Uterus (tissue), 4 donors: ENCODE measurements around the gene ANKS4B. TPM values are rescaled to one million over a fixed set of nuclear protein-coding genes. Genes with fewer than 3 reads are reported as not detected.

ENCODE experiments used
- DNase-seq, 2 donors: peaks; one replicate each; pipeline ENCODE4 v3.0.0-alpha.2; 2019 to 2020
- H3K27ac ChIP-seq, 2 donors: fragments of 200-600 bp; sonication (generic); 1 replicate in 1 of 2; 2 replicates in 1 of 2; pipeline ENCODE4 v1.5.1; 2016 to 2018
- H3K27me3 ChIP-seq, 2 donors: fragments of 200-600 bp; sonication (generic); one replicate each; pipeline ENCODE4 v1.5.1; 2018 to 2019; ENCODE audit warnings: control low read depth in 1 of 2
- H3K36me3 ChIP-seq, 2 donors: fragments of 200-600 bp; sonication (generic); one replicate each; pipeline ENCODE4 v1.5.1; 2019; ENCODE audit warnings: control low read depth in 1 of 2
- H3K4me1 ChIP-seq, 2 donors: fragments of 200-600 bp; sonication (generic); one replicate each; pipeline ENCODE4 v1.5.1; 2018 to 2019; ENCODE audit warnings: control low read depth in 1 of 2
- H3K4me3 ChIP-seq, 2 donors: fragments of 200-600 bp; sonication (generic); 1 replicate in 1 of 2; 2 replicates in 1 of 2; pipeline ENCODE4 v1.5.1; 2018 to 2019; ENCODE audit warnings: mild to moderate bottlenecking in 1 of 2
- H3K9me3 ChIP-seq, 2 donors: fragments of 200-600 bp; sonication (generic); one replicate each; pipeline ENCODE4 v1.5.1; 2019; ENCODE audit warnings: control low read depth in 1 of 2
- CTCF ChIP-seq, 4 experiments: fragments of 200-600 bp in 2 of 4; fragments of 450-650 bp in 2 of 4; sonication (generic) in 2 of 4; IDR thresholded peaks; one replicate each; pipeline ENCODE4 v1.5.1; 2016 to 2019; ENCODE audit warnings: antibody characterized with exemption in 4 of 4, mild to moderate bottlenecking in 2 of 4, moderate library complexity in 1 of 4
- POLR2A ChIP-seq, 2 donors: fragments of 450-650 bp; IDR thresholded peaks; one replicate each; pipeline ENCODE4 v1.6.1; 2016; ENCODE audit warnings: antibody characterized with exemption in 2 of 2, mild to moderate bottlenecking in 1 of 2, moderate library complexity in 1 of 2
- intact Hi-C: fragments of 100-400 bp; cut with DNase I; formaldehyde crosslinking; loops from one replicate; pipeline ENCODE4 v1.15.1; 2023; ENCODE audit warnings: low total_unique reads
- total RNA-seq, 4 donors: library from RNA; depleted of rRNA in 3 of 4; stranded (reverse); fragments of >200 nt in 3 of 4; gene quantifications; one replicate each; pipeline versions ENCODE4 v1.1.0 to v1.2.4, GENCODE V29; 2014 to 2023
- donor health status: DM: yes; HTN: yes; CAD: no.

Gene ANKS4B
- total RNA-seq, 4 donors from 2014 or later = not detected

GRCh38 chr16:21206550-21206949, 26.9 kb upstream of the ANKS4B start:
- Histone ChIP-seq H3K9me3 (no peaks in the 10 kb centered on the region), H3K27ac (no peak overlapping the region), H3K27me3 (no peaks in the 10 kb centered on the region), H3K36me3 (no peaks in the 10 kb centered on the region), H3K4me1 (no peaks in the 10 kb centered on the region), H3K4me3 (no peak overlapping the region)
- no peak for TF ChIP-seq CTCF (IDR thresholded peaks at IDR 0.05)
- no peak for TF ChIP-seq POLR2A (IDR thresholded peaks at IDR 0.05)
- intact Hi-C loops = no loop called here
- DNase-seq = no peak

GRCh38 chr16:21208446-21209230, 24.9 kb upstream of the ANKS4B start:
- intact Hi-C loops = no loop called here
- TF ChIP-seq CTCF (IDR thresholded peaks at IDR 0.05) = no peak
- TF ChIP-seq POLR2A (IDR thresholded peaks at IDR 0.05) = no peak
- no peak overlapping the region for H3K4me3 ChIP-seq
- H3K9me3 ChIP-seq = no peaks in the 10 kb centered on the region
- H3K4me1 ChIP-seq = no peaks in the 10 kb centered on the region
- no peak for DNase-seq
- no peaks in the 10 kb centered on the region for H3K27me3 ChIP-seq
- H3K36me3 ChIP-seq = no peaks in the 10 kb centered on the region
- no peak overlapping the region for H3K27ac ChIP-seq

- no peak within 1 kb of the TSS for H3K4me3 ChIP-seq
- no peaks in the 10 kb centered on the region for H3K36me3 ChIP-seq
- H3K9me3 ChIP-seq = no peaks in the 10 kb centered on the region
- intact Hi-C loops = no loop called here
- TF ChIP-seq CTCF (IDR thresholded peaks at IDR 0.05) = no peak
- no peak for TF ChIP-seq POLR2A (IDR thresholded peaks at IDR 0.05)
- H3K4me1 ChIP-seq = no peaks in the 10 kb centered on the region
- DNase-seq = no peak
- no peaks in the 10 kb centered on the region for H3K27me3 ChIP-seq
- no peak within 1 kb of the TSS for H3K27ac ChIP-seq
Observed at GRCh38 chr16:21211486-21211885, 22.0 kb upstream of the ANKS4B start, which contains the start of gene ZP2. Gene ZP2 (minus strand): TSS chr16:21211574. CDS start chr16:21211547, 27 bp downstream.

- DNase-seq = no peak
- intact Hi-C loops = no loop called here
- TF ChIP-seq CTCF (IDR thresholded peaks at IDR 0.05) = no peak
- no peak for TF ChIP-seq POLR2A (IDR thresholded peaks at IDR 0.05)
- H3K36me3 ChIP-seq = no peaks in the 10 kb centered on the region
- no peak overlapping the region for H3K27ac ChIP-seq
- no peaks in the 10 kb centered on the region for H3K9me3 ChIP-seq
- H3K4me3 ChIP-seq = no peak overlapping the region
- no peaks in the 10 kb centered on the region for H3K27me3 ChIP-seq
- H3K4me1 ChIP-seq = no peaks in the 10 kb centered on the region
Observed at GRCh38 chr16:21214086-21214485, 19.4 kb upstream of the ANKS4B start.

- H3K27ac ChIP-seq = no peak overlapping the region
- TF ChIP-seq POLR2A (IDR thresholded peaks at IDR 0.05) (no peak), CTCF (IDR thresholded peaks at IDR 0.05) (no peak)
- no peak for DNase-seq
- H3K27me3 ChIP-seq = no peaks in the 10 kb centered on the region
- H3K9me3 ChIP-seq = no peaks in the 10 kb centered on the region
- intact Hi-C loops = no loop called here
- H3K36me3 ChIP-seq = no peaks in the 10 kb centered on the region
- H3K4me1 ChIP-seq = no peaks in the 10 kb centered on the region
- H3K4me3 ChIP-seq = no peak overlapping the region
Observed at GRCh38 chr16:21217121-21217520, 16.4 kb upstream of the ANKS4B start.
